Endothelial cell of umbilical vein (primary cell): ENCODE results near the gene APMAP. TPM values are rescaled to one million over a fixed set of nuclear protein-coding genes. Genes with fewer than 3 reads are reported as not detected.

Experiments used
- BruUV-seq: library from RNA; stranded (reverse); fragments of 400-500 nt; replicated peaks from 2 replicates; lab custom pipeline; 2021; lab: Mats Ljungman, UMichigan
- CTCF ChIA-PET: fragments of 300-600, 350-600 bp; sonication (Branson Sonifier 250); formaldehyde crosslinking; loops from one replicate; lab custom pipeline; 2021; ENCODE audit warnings: antibody characterized with exemption, inconsistent platforms; lab: Charles Lee
- POLR2A ChIA-PET: fragments of 300-600, 350-600 bp; sonication (Branson Sonifier 250); formaldehyde crosslinking; loops from one replicate; lab custom pipeline; 2021; ENCODE audit warnings: antibody characterized with exemption, inconsistent platforms; lab: Charles Lee
- DNase-seq: peaks from one replicate; pipeline ENCODE4 v3.0.0-alpha.2; 2011; ENCODE audit warnings: low read depth, low spot score
- FAIRE-seq: peaks from 2 replicates; lab custom pipeline; 2011; peaks lifted over from hg19 to GRCh38; lab: Jason Lieb, UNC
- H2AFZ ChIP-seq: 2 replicates; pipeline ENCODE4 v1.6.0; 2012; ENCODE audit warnings: low read depth, low read length, control low read depth, inconsistent platforms
- H3K27ac ChIP-seq: 2 replicates; pipeline ENCODE4 v1.5.1; 2011; ENCODE audit warnings: low read depth, mild to moderate bottlenecking, control low read depth, low read length, moderate library complexity; ENCODE audit not compliant: insufficient read depth
- H3K27me3 ChIP-seq, 2 experiments: 2 replicates each; pipeline versions ENCODE4 v1.6.0 to v1.6.1; 2011; ENCODE audit warnings: low read length in 2 of 2, mixed read lengths in 1 of 2; ENCODE audit not compliant: control insufficient read depth in 2 of 2, insufficient read depth in 2 of 2
- H3K36me3 ChIP-seq, 2 experiments: 2 replicates in 1 of 2; 3 replicates in 1 of 2; pipeline ENCODE4 v1.5.1; 2011; ENCODE audit warnings: low read length in 2 of 2, mild to moderate bottlenecking in 1 of 2, moderate library complexity in 1 of 2; ENCODE audit not compliant: control insufficient read depth in 2 of 2, insufficient read depth in 2 of 2; ENCODE audit errors: extremely low read depth in 1 of 2
- H3K4me1 ChIP-seq: 3 replicates; pipeline ENCODE4 v1.5.1; 2011; ENCODE audit warnings: mild to moderate bottlenecking, low read length; ENCODE audit not compliant: control insufficient read depth, insufficient read depth; ENCODE audit errors: extremely low read depth
- H3K4me2 ChIP-seq: 2 replicates; pipeline ENCODE4 v1.6.1; 2011; ENCODE audit warnings: low read length, control low read depth, mixed read lengths; ENCODE audit not compliant: insufficient read depth
- H3K4me3 ChIP-seq, 3 experiments: fragments of 200-600 bp in 1 of 3; sonication (generic), shearing (Covaris generic) in 1 of 3; replicated peaks in 1 of 3; 2 replicates each; pipeline ENCODE4 v1.5.1; 2011 to 2016; ENCODE audit warnings: control low read depth in 3 of 3, low read length in 3 of 3, mild to moderate bottlenecking in 2 of 3, inconsistent platforms in 1 of 3, low read depth in 1 of 3, moderate library complexity in 1 of 3; ENCODE audit not compliant: insufficient read depth in 1 of 3
- H3K79me2 ChIP-seq: 2 replicates; pipeline ENCODE4 v1.6.0; 2012; ENCODE audit warnings: low read length, inconsistent platforms; ENCODE audit not compliant: control insufficient read depth, insufficient read depth
- H3K9ac ChIP-seq: replicated peaks from 2 replicates; pipeline ENCODE3; 2011; ENCODE audit warnings: low read length, control low read depth; ENCODE audit not compliant: insufficient read depth; ENCODE audit errors: extremely low read depth
- H3K9me1 ChIP-seq: replicated peaks from 3 replicates; pipeline ENCODE4 v1.6.0; 2011; ENCODE audit warnings: mild to moderate bottlenecking, low read length; ENCODE audit not compliant: control insufficient read depth, insufficient read depth; ENCODE audit errors: extremely low read depth
- H3K9me3 ChIP-seq: replicated peaks from 2 replicates; pipeline ENCODE4 v1.5.1; 2012; ENCODE audit warnings: low read length, inconsistent platforms; ENCODE audit not compliant: control insufficient read depth, insufficient read depth
- H4K20me1 ChIP-seq: replicated peaks from 2 replicates; pipeline ENCODE3; 2011; ENCODE audit warnings: mild to moderate bottlenecking, low read length; ENCODE audit not compliant: control insufficient read depth, insufficient read depth; ENCODE audit errors: extremely low read depth
- EZH2 ChIP-seq: IDR thresholded peaks from 2 replicates; pipeline ENCODE4 v1.6.1; 2012; ENCODE audit warnings: borderline replicate concordance, low read depth, mild to moderate bottlenecking, moderate library complexity, low read length, inconsistent platforms; ENCODE audit not compliant: severe bottlenecking
- FOS ChIP-seq: IDR thresholded peaks from 2 replicates; pipeline ENCODE4 v1.6.1; 2011; ENCODE audit warnings: mild to moderate bottlenecking, low read length, moderate library complexity, borderline replicate concordance; ENCODE audit not compliant: insufficient read depth
- GATA2 ChIP-seq: IDR thresholded peaks from 2 replicates; pipeline ENCODE4 v1.7.0; 2011; ENCODE audit warnings: low read depth, mild to moderate bottlenecking, moderate library complexity, mixed read lengths, low read length; ENCODE audit not compliant: insufficient read length, insufficient read depth
- JUN ChIP-seq: IDR thresholded peaks from 2 replicates; pipeline ENCODE4 v1.6.1; 2011; ENCODE audit warnings: borderline replicate concordance, low read depth; ENCODE audit not compliant: insufficient read length, insufficient read depth
- MYC ChIP-seq: IDR thresholded peaks from one replicate; pipeline ENCODE4 v1.6.1; 2011; ENCODE audit warnings: mild to moderate bottlenecking, low read depth, low read length
- POLR2A ChIP-seq: IDR thresholded peaks from 2 replicates; pipeline ENCODE4 v1.6.1; 2012; ENCODE audit warnings: low read depth, mild to moderate bottlenecking, control low read depth, low read length
- POLR2AphosphoS5 ChIP-seq: IDR thresholded peaks from 2 replicates; pipeline ENCODE4 v1.6.1; 2012; ENCODE audit warnings: low read depth, mild to moderate bottlenecking, control low read depth, low read length, moderate library complexity; ENCODE audit not compliant: insufficient read depth
- dilution Hi-C: fragments of 300-500 bp; cut with MboI; formaldehyde crosslinking; loops from one replicate; pipeline ENCODE4 v1.15.0; 2019; ENCODE audit warnings: low sequenced_read_pairs; ENCODE audit not compliant: extremely low pct_ligation_motif_present
- intact Hi-C: fragments of 100-400 bp; cut with micrococcal nuclease; formaldehyde crosslinking; loops from one replicate; pipeline ENCODE4 v1.10.0; 2022
- polyA plus RNA-seq, 4 experiments: library from polyadenylated mRNA; depleted of rRNA in 3 of 4; stranded (reverse) in 3 of 4; unstranded in 1 of 4; fragments of >200 nt; gene quantifications; 2 replicates each; pipeline versions ENCODE4 v1.2.1 to v1.2.3, GENCODE V29; 2011 to 2012; ENCODE audit warnings: missing spikeins in 1 of 4
- total RNA-seq: library from RNA; stranded (reverse); gene quantifications from 2 replicates; pipeline ENCODE4 v1.2.3, GENCODE V29; 2021
- TF ChIP-seq, protein P1 (sequence below): IDR thresholded peaks from 2 replicates; pipeline ENCODE4 v1.6.1; 2011; ENCODE audit not compliant: insufficient read depth, insufficient read length
- TF ChIP-seq, protein P2 (sequence below), 2 donors: IDR thresholded peaks; 1 replicate in 1 of 2; 2 replicates in 1 of 2; pipeline ENCODE4 v1.5.1; 2011; ENCODE audit warnings: low read length in 2 of 2, mild to moderate bottlenecking in 2 of 2, moderate library complexity in 2 of 2, control low read depth in 1 of 2, inconsistent platforms in 1 of 2, low read depth in 1 of 2; ENCODE audit not compliant: insufficient read depth in 1 of 2; ENCODE audit errors: extremely low read depth in 1 of 2

Gene APMAP
- total and polyA plus RNA-seq, 2 donors (not counting 3 experiments of a cell fraction or from before 2014, with no cell fraction given): 80.7 to 110 TPM

DNA sequence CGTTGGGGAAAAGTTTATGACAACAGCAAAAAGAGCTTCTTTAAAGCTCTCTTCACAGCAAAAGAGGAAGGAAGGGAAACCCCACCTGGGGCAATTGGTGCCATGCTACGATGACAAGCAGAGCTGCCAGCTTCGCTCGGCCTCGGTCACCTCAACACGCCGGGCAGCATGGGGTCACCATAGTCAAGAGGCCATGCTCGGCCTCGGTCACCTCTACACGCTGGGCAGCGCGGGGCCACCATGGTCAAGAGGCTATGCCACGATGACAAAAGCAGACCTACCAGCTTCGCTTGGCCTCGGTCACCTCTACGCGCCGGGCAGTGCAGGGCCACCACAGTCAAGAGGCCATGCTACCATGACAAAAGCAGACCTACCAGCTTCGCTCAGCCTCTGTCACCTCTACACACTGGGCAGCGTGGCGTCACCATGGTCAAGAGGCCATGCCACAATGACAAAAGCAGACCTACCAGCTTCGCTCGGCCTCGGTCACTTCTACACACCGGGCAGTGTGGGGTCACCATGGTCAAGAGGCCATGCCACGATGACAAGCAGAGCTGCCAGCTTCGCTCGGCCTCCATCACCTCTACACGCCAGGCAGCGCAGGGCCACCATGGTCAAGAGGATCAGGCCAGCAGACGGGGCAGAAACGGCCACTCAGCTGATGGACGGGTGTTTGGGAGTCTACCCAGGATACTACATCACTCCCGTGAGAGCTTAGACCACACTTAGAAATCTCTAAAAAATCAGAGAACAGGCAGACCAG lies 12.1 kb downstream of the APMAP start:
- ChIA-PET POLR2A (no interaction called here), CTCF (no interaction called here)

More for the DNA sequence above, 12.1 kb downstream of the APMAP start:
- Histone ChIP-seq H2AFZ (no peak overlapping the region), H3K9ac (no peak overlapping the region), H3K4me3 (no peak overlapping the region), H3K36me3 (peaks cover 2 to 5% of the 10 kb centered on the region in 2 experiments), H3K79me2 (peaks cover 4% of the 10 kb centered on the region), H4K20me1 (no peaks in the 10 kb centered on the region), H3K4me2 (no peak overlapping the region), H3K9me1 (no peaks in the 10 kb centered on the region), H3K27me3 (no peaks in the 10 kb centered on the region), H3K9me3 (no peaks in the 10 kb centered on the region), H3K27ac (no peak overlapping the region), H3K4me1 (no peaks in the 10 kb centered on the region)
- FAIRE-seq: no peak
- BruUV-seq: no TSS peak
- DNase-seq: no peak
- TF ChIP-seq POLR2A: no peak
- TF ChIP-seq, protein P1, sequence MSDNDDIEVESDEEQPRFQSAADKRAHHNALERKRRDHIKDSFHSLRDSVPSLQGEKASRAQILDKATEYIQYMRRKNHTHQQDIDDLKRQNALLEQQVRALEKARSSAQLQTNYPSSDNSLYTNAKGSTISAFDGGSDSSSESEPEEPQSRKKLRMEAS: no peak
- no peak for TF ChIP-seq EZH2
- TF ChIP-seq MYC: no peak
- no peak for TF ChIP-seq FOS
- TF ChIP-seq GATA2: no peak
- TF ChIP-seq JUN: no peak
- TF ChIP-seq, protein P2, sequence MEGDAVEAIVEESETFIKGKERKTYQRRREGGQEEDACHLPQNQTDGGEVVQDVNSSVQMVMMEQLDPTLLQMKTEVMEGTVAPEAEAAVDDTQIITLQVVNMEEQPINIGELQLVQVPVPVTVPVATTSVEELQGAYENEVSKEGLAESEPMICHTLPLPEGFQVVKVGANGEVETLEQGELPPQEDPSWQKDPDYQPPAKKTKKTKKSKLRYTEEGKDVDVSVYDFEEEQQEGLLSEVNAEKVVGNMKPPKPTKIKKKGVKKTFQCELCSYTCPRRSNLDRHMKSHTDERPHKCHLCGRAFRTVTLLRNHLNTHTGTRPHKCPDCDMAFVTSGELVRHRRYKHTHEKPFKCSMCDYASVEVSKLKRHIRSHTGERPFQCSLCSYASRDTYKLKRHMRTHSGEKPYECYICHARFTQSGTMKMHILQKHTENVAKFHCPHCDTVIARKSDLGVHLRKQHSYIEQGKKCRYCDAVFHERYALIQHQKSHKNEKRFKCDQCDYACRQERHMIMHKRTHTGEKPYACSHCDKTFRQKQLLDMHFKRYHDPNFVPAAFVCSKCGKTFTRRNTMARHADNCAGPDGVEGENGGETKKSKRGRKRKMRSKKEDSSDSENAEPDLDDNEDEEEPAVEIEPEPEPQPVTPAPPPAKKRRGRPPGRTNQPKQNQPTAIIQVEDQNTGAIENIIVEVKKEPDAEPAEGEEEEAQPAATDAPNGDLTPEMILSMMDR (IDR thresholded peaks at IDR 0.05; ENCODE audit: extremely low read depth in 1 of 2, insufficient read depth in 1 of 2, low read depth in 1 of 2, low read length in 2 of 2): no peak
- TF ChIP-seq POLR2AphosphoS5: no peak
- intact Hi-C loops (no loop called here), dilution Hi-C loops (no loop called here)
